ENCODE results near the gene GPAM.
"Not testable (repeated sequence)": the region's sequence is repeated elsewhere in the genome, so short reads cannot be mapped to it uniquely, and the experiment has no call there.

The GPAM gene

GRCh38 chr10:112214298-112214926, 30.8 kb upstream of the GPAM start:
- DNase-seq = no peak

GRCh38 chr10:112213836-112214235, 30.3 kb upstream of the GPAM start:
- DNase-seq = no peak

- no peak for DNase-seq
These were observed 29.7 kb upstream of the GPAM start for GRCh38 chr10:112213098-112213823.

GRCh38 chr10:112210666-112211065, 27.1 kb upstream of the GPAM start:
- no peak for DNase-seq

GRCh38 chr10:112209684-112210131, 26.1 kb upstream of the GPAM start:
- DNase-seq = no peak

GRCh38 chr10:112208997-112209396, 25.4 kb upstream of the GPAM start:
- no peak for DNase-seq

- no peak for DNase-seq
These were observed 24.7 kb upstream of the GPAM start for GRCh38 chr10:112208292-112208691.

- DNase-seq = no peak
These were observed 19.9 kb upstream of the GPAM start for GRCh38 chr10:112203328-112204076.

GRCh38 chr10:112202561-112203241, 19.1 kb upstream of the GPAM start:
- no peak for DNase-seq

GRCh38 chr10:112202076-112202475, 18.5 kb upstream of the GPAM start:
- no peak for DNase-seq

GRCh38 chr10:112201334-112201733, 17.8 kb upstream of the GPAM start:
- DNase-seq = no peak

GRCh38 chr10:112200259-112200658, 16.7 kb upstream of the GPAM start:
- not testable (repeated sequence) for DNase-seq

- DNase-seq = not testable (repeated sequence)
These were observed 14.1 kb upstream of the GPAM start for GRCh38 chr10:112197662-112198061.

- no peak for DNase-seq
These were observed 11.7 kb upstream of the GPAM start for GRCh38 chr10:112195224-112195623.

- no peak for DNase-seq
These were observed 8.2 kb upstream of the GPAM start for GRCh38 chr10:112191791-112192190.

- DNase-seq = no peak
These were observed 7.6 kb upstream of the GPAM start for GRCh38 chr10:112191041-112191590.

GRCh38 chr10:112189465-112189864, 5.9 kb upstream of the GPAM start:
- DNase-seq = no peak

GRCh38 chr10:112187527-112187926, 4.0 kb upstream of the GPAM start:
- DNase-seq = no peak

GRCh38 chr10:112185959-112186358, 2.4 kb upstream of the GPAM start:
- DNase-seq = no peak

- no peak for DNase-seq
These were observed 814 bp upstream of the GPAM start for GRCh38 chr10:112184379-112184778.

- DNase-seq = no peak
These were observed 447 bp upstream of the GPAM start for GRCh38 chr10:112184052-112184371.

- no peak for DNase-seq
These were observed 709 bp downstream of the GPAM start for GRCh38 chr10:112182784-112183328.

GRCh38 chr10:112177247-112177646, 6.3 kb downstream of the GPAM start:
- DNase-seq = no peak
